ENCODE measurements around the gene RPS6KB1. TPM values are rescaled to one million over a fixed set of nuclear protein-coding genes. Genes with fewer than 3 reads are reported as not detected.
"Not testable (repeated sequence)": the region's sequence is repeated elsewhere in the genome, so short reads cannot be mapped to it uniquely, and the experiment has no call there.

The RPS6KB1 gene
- total and polyA plus RNA-seq, 2 of the 8 experiments (the other 6 are each of a cell fraction or from before 2014, with no cell fraction given) = 3.4 to 28.4 TPM

GRCh38 chr17:59940697-59941096 is 47.8 kb downstream of the RPS6KB1 start:
- H3K9me3 ChIP-seq (ENCODE audit: insufficient read depth in 2 of 2, low read depth in 1 of 2, low read length in 1 of 2); H3K4me2 ChIP-seq (ENCODE audit: insufficient read depth in 1 of 2, low read depth in 2 of 2, low read length in 2 of 2); POLR2A ChIA-PET (ENCODE audit: partially characterized antibody); H3K27me3 ChIP-seq (replicated peaks in 1 of 4; ENCODE audit: control insufficient read depth in 3 of 4, extremely low read depth in 1 of 4, insufficient read depth in 3 of 4, low read length in 3 of 4); H3K4me3 ChIP-seq (ENCODE audit: extremely low read depth in 1 of 4, insufficient read depth in 2 of 4, low read depth in 3 of 4, low read length in 4 of 4); H3K9ac ChIP-seq (replicated peaks in 1 of 4; ENCODE audit: extremely low read depth in 1 of 4, low read depth in 3 of 4, low read length in 3 of 4); H4K20me1 ChIP-seq (replicated peaks in 1 of 2; ENCODE audit: control insufficient read depth in 1 of 2, insufficient read depth in 2 of 2, low read length in 2 of 2); H2AFZ ChIP-seq (ENCODE audit: low read length); H3K79me1 ChIP-seq (ENCODE audit: low read depth, low read length); H3K4me1 ChIP-seq (replicated peaks in 1 of 4; ENCODE audit: control insufficient read depth in 3 of 4, insufficient read depth in 4 of 4, low read length in 3 of 4); H3K23ac ChIP-seq (ENCODE audit: insufficient read length); H4K8ac ChIP-seq (ENCODE audit: extremely low read depth, insufficient read depth, low read length); H2BK15ac ChIP-seq (ENCODE audit: low read length); H3K56ac ChIP-seq (replicated peaks; ENCODE audit: insufficient read length, low read depth, low read length); H3K79me2 ChIP-seq (ENCODE audit: control insufficient read depth in 1 of 2, insufficient read depth in 2 of 2, low read length in 2 of 2); H2AK5ac ChIP-seq (ENCODE audit: low read depth, low read length); H2BK20ac ChIP-seq (ENCODE audit: low read length); H2BK5ac ChIP-seq (ENCODE audit: low read depth, low read length); H3K4ac ChIP-seq (replicated peaks; ENCODE audit: insufficient read length, low read depth, low read length); H3K18ac ChIP-seq (ENCODE audit: extremely low read depth, low read length); H2BK120ac ChIP-seq (replicated peaks; ENCODE audit: low read depth, low read length); H2BK12ac ChIP-seq (ENCODE audit: low read depth, low read length); DNase-seq (ENCODE audit: low read depth in 1 of 2, low spot score in 2 of 2); H3K23me2 ChIP-seq (ENCODE audit: low read depth, low read length); H3K14ac ChIP-seq (ENCODE audit: insufficient read length); FAIRE-seq; H4K5ac ChIP-seq (ENCODE audit: insufficient read length, low read depth, low read length); H4K91ac ChIP-seq (replicated peaks; ENCODE audit: insufficient read length, low read length); H3K27ac ChIP-seq (ENCODE audit: low read depth, low read length): not testable (repeated sequence)
- H3K36me3 ChIP-seq (ENCODE audit: control insufficient read depth in 2 of 4, insufficient read depth in 4 of 4, low read length in 3 of 4) = peaks cover 2 to 14% (median 4%) of the 10 kb centered on the region in 4 experiments; a peak in 7 of 8 replicates
- 95% methylated on average over 3 of the region's 3 CpGs; no CpG with 5 or more reads in 1 of the 2 experiments for WGBS, 2 experiments (ENCODE audit: extremely low coverage in 1 of 2, insufficient coverage in 1 of 2, insufficient read length in 1 of 2, insufficient replicate concordance in 2 of 2, low coverage in 1 of 2, low lambda C conversion rate in 2 of 2, missing lambda C conversion rate in 1 of 2)
- CTCF ChIA-PET (ENCODE audit: partially characterized antibody) = interaction anchor here (0.5 to 1.2 kb wide), 4 partner anchors 21 to 778 kb away, joined by 4 to 5 read pairs (median 4); no protein-coding TSS in a partner anchor

All from H1 (cell line).